Upper lobe of left lung (tissue), 6 donors: ENCODE data around the gene TBC1D5. TPM values are rescaled to one million over a fixed set of nuclear protein-coding genes. Genes with fewer than 3 reads are reported as not detected.
"Not testable (repeated sequence)": the region's sequence is repeated elsewhere in the genome, so short reads cannot be mapped to it uniquely, and the experiment has no call there.

Experiments used
- ATAC-seq, 2 donors: fragments of 200-7000 bp; cut with Tn5 transposase; one replicate each; pipeline ENCODE4 v1.9.1; 2022; ENCODE audit warnings: mild to moderate bottlenecking in 2 of 2, moderate library complexity in 2 of 2; ENCODE audit not compliant: low FRiP score in 2 of 2
- DNase-seq, 2 donors: peaks; one replicate each; pipeline ENCODE4 v3.0.0-alpha.2; 2019 to 2020
- H3K27ac ChIP-seq, 4 donors: fragments of 200-600 bp; sonication (generic); one replicate each; pipeline ENCODE4 v1.5.1; 2016 to 2019
- H3K27me3 ChIP-seq, 4 donors: fragments of 200-600 bp; sonication (generic); one replicate each; pipeline ENCODE4 v1.5.1; 2017 to 2019
- H3K36me3 ChIP-seq, 4 donors: fragments of 200-600 bp; sonication (generic); one replicate each; pipeline ENCODE4 v1.5.1; 2016 to 2019
- H3K4me1 ChIP-seq, 4 donors: fragments of 200-600 bp; sonication (generic); one replicate each; pipeline ENCODE4 v1.5.1; 2018 to 2019
- H3K4me3 ChIP-seq, 4 donors: fragments of 200-600 bp; sonication (generic); one replicate each; pipeline ENCODE4 v1.5.1; 2017 to 2019; ENCODE audit warnings: mild to moderate bottlenecking in 2 of 4, moderate library complexity in 1 of 4
- H3K9me3 ChIP-seq, 4 donors: fragments of 200-600 bp; sonication (generic); one replicate each; pipeline ENCODE4 v1.5.1; 2018 to 2019
- EP300 ChIP-seq, 4 donors: sonication (generic); formaldehyde crosslinking; IDR thresholded peaks; one replicate each; pipeline ENCODE4 v1.5.1; 2017; ENCODE audit warnings: antibody characterized with exemption in 4 of 4, control low read depth in 2 of 4
- POLR2A ChIP-seq, 4 donors: fragments of 450-650 bp; IDR thresholded peaks; one replicate each; pipeline ENCODE4 v1.5.1; 2016 to 2017; ENCODE audit warnings: antibody characterized with exemption in 4 of 4, mild to moderate bottlenecking in 2 of 4
- POLR2AphosphoS5 ChIP-seq, 2 donors: sonication (generic); formaldehyde crosslinking; IDR thresholded peaks; one replicate each; pipeline ENCODE4 v1.5.1; 2017; ENCODE audit warnings: antibody characterized with exemption in 2 of 2
- WGBS, 2 donors: methylation state at CpG; one replicate each; pipeline ENCODE4 v1.1.5; 2017 to 2018; 5-methylcytosine and 5-hydroxymethylcytosine counted together
- total RNA-seq, 6 donors: library from RNA; depleted of rRNA in 4 of 6; stranded (reverse); fragments of >200 nt in 4 of 6; gene quantifications; one replicate each; pipeline versions ENCODE4 v1.1.0 to v1.2.1, GENCODE V29; 2016 to 2021
- TF ChIP-seq, protein P1 (sequence below), 6 experiments: fragments of 450-650 bp in 4 of 6; fragments of 200-600 bp in 2 of 6; sonication (generic) in 2 of 6; IDR thresholded peaks; one replicate each; pipeline ENCODE4 v1.5.1; 2016 to 2019; ENCODE audit warnings: antibody characterized with exemption in 6 of 6
- donor health status: DM: no; HTN: no; CAD: no; lungs with moderate emphysema.
- donor health status: DM: no; HTN: yes; CAD: no; lungs with severe emphysema.

The TBC1D5 gene
- total RNA-seq, 6 donors from 2014 or later = 53.0 to 135 (median 63.3) TPM

DNA sequence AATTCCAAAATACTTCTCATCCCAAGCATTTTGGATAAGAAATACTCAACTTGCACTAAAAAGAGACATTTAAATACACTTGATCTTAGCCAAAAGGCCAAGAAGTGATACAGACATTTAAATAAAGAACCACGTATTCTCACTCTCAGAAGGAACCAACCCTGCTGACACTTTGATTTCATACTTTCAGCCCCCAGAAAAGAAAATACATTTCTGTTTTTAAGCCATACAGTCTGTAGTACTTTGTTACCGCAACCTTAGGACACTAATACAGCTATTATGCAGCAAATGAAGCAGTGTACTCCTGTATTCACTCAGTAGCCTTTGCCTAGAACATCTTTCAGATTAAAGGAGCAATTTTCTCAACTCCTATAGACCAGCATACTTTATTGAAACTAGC lies 86.7 kb downstream of the TBC1D5 start:
- Histone ChIP-seq H3K27ac (no peak overlapping the region), H3K9me3 (no peaks in the 10 kb centered on the region), H3K27me3 (no peaks in the 10 kb centered on the region), H3K4me1 (no peaks in the 10 kb centered on the region), H3K4me3 (no peak overlapping the region), H3K36me3 (no peaks in the 10 kb centered on the region)
- ATAC-seq = no peak
- 47% methylated on average over 2 of the region's 2 CpGs for WGBS, 2 donors
- no peak for DNase-seq
- TF ChIP-seq, protein P1, sequence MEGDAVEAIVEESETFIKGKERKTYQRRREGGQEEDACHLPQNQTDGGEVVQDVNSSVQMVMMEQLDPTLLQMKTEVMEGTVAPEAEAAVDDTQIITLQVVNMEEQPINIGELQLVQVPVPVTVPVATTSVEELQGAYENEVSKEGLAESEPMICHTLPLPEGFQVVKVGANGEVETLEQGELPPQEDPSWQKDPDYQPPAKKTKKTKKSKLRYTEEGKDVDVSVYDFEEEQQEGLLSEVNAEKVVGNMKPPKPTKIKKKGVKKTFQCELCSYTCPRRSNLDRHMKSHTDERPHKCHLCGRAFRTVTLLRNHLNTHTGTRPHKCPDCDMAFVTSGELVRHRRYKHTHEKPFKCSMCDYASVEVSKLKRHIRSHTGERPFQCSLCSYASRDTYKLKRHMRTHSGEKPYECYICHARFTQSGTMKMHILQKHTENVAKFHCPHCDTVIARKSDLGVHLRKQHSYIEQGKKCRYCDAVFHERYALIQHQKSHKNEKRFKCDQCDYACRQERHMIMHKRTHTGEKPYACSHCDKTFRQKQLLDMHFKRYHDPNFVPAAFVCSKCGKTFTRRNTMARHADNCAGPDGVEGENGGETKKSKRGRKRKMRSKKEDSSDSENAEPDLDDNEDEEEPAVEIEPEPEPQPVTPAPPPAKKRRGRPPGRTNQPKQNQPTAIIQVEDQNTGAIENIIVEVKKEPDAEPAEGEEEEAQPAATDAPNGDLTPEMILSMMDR (IDR thresholded peaks at IDR 0.05) = no peak
- no peak for TF ChIP-seq POLR2A (IDR thresholded peaks at IDR 0.05)
- no peak for TF ChIP-seq EP300 (IDR thresholded peaks at IDR 0.05)
- no peak for TF ChIP-seq POLR2AphosphoS5 (IDR thresholded peaks at IDR 0.05)

DNA sequence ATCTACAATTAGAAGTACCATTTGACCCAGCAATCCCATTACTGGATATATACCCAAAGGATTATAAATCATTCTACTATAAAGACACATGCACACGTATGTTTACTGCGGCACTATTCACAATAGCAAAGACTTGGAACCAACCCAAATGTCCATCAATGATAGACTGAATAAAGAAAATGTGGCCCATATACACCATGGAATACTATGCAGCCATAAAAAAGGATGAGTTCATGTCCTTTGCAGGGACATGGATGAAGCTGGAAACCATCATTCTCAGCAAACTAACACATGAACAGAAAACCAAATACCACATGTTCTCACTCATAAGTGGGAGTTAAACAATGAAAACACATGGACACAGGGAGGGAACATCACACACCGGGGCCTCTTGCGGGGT lies 92.7 kb downstream of the TBC1D5 start:
- not testable (repeated sequence) for DNase-seq, H3K4me1 ChIP-seq, H3K27me3 ChIP-seq, H3K9me3 ChIP-seq, H3K27ac ChIP-seq, ATAC-seq, H3K36me3 ChIP-seq, H3K4me3 ChIP-seq
- WGBS, 2 donors = 100% methylated on average over 4 of the region's 4 CpGs

DNA sequence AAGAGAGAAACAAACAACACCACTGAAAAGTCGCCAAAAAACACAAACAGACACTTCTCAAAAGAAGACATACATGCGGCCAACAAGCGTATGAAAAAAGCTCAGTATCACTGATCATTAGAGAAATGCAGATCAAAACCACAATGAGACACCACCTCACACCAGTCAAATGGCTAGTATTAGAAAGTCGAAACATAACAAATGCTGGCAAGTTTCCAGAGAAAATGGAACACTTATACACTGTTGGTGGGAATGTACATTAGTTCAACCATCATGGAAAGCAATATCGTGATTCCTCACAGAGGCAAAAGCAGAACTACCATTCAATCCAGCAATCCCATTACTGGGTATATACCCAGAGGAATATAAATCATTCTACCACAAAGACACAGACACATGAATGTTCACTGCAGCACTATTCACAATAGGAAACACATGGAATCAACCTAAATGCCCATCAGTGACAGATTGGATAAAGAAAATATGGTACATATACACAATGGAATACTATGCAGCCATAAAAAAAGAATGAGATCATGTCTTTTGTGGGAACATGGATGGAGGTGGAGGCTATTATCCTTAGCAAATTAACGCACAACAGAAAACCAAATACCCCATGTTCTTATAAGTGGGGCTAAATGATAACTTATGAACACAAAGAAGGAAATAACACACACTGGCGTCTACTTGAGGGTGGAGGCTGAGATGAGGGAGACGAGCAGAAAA lies 93.6 kb downstream of the TBC1D5 start:
- H3K27ac ChIP-seq, DNase-seq, H3K27me3 ChIP-seq, H3K9me3 ChIP-seq, ATAC-seq, H3K4me3 ChIP-seq, H3K36me3 ChIP-seq: not testable (repeated sequence)
- H3K4me1 ChIP-seq = peaks cover 4 to 16% (median 9%) of the 10 kb centered on the region in 4 donors
- 97% methylated on average over 8 of the region's 8 CpGs for WGBS, 2 donors

DNA sequence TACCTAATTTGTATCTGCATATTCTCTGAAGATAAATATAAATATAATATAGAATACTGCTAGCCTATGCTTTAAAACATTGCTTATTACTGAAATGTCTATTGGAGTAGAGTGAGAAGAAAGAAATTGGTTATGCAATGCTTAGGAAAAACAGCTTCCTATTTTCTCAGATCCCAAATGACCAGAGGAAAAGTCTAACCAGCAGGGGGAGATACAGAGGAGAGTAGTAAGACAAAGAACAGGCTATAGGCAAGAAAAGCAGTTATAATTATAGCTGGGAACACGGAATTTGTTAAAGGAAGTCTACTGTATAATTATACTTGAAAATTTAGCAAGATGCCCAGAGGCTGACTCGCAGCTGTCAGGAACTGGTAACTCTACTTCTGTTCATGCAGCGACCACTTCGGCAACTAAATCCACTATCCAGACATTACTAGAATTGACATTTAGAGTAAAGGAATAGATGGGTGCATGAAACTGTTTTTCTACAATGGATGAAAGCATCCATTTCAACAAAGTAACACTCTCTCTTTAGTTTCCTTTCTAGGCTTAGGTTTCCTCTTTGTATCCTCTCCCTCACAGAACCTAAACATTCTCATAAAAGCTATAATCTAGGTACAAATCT lies 97.2 kb downstream of the TBC1D5 start:
- DNase-seq (no peak), ATAC-seq (peak in 1 of 2 donors; percentile 68)
- no peaks in the 10 kb centered on the region for H3K27me3 ChIP-seq

DNA sequence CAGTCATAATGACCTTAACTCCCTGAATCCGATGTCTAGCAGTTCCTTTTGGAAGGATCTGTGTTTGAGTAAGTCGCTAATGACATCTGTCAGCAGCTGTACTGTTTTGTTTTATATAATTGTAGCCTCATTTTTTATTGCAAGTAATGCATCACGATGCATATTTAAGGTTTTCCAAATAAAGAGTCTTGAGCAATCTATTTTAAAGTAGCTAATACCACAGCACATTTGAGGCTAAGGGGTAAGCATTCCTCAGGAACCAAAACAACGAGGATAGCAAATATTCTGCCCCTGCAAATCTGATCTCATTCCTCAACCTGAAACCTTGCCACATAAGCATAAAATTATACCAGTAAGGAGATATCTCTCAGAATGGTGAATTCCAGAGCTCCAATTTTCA lies 98.7 kb downstream of the TBC1D5 start:
- no peak for DNase-seq
- H3K27ac ChIP-seq = no peak overlapping the region

More for the DNA sequence above, 97.2 kb downstream of the TBC1D5 start:
- TF ChIP-seq POLR2AphosphoS5 (IDR thresholded peaks at IDR 0.05) = no peak
- no peak for TF ChIP-seq POLR2A (IDR thresholded peaks at IDR 0.05)
- TF ChIP-seq, protein P1 (IDR thresholded peaks at IDR 0.05) = peak; percentile 18 to 69 (median 55)
- Histone ChIP-seq H3K4me3 (no peak overlapping the region), H3K27ac (no peak overlapping the region), H3K36me3 (no peaks in the 10 kb centered on the region), H3K9me3 (no peaks in the 10 kb centered on the region), H3K4me1 (peaks cover 4 to 16% (median 11%) of the 10 kb centered on the region in 4 donors)
- 42 to 52% methylated on average over 4 of the region's 4 CpGs for WGBS, 2 donors

More for the DNA sequence above, 98.7 kb downstream of the TBC1D5 start:
- 68 to 70% methylated on average over 4 of the region's 4 CpGs for WGBS, 2 donors
- no peaks in the 10 kb centered on the region for H3K36me3 ChIP-seq
- TF ChIP-seq POLR2A (IDR thresholded peaks at IDR 0.05) = no peak
- no peak for TF ChIP-seq EP300 (IDR thresholded peaks at IDR 0.05)
- TF ChIP-seq, protein P1 (IDR thresholded peaks at IDR 0.05) = no peak
- TF ChIP-seq POLR2AphosphoS5 (IDR thresholded peaks at IDR 0.05) = no peak
- no peaks in the 10 kb centered on the region for H3K9me3 ChIP-seq
- H3K27me3 ChIP-seq = no peaks in the 10 kb centered on the region
- H3K4me1 ChIP-seq = peaks cover 4 to 27% (median 16%) of the 10 kb centered on the region in 4 donors
- no peak for ATAC-seq
- H3K4me3 ChIP-seq = no peak overlapping the region
